Measurements from ENCODE around the gene FMNL2. TPM values are rescaled to one million over a fixed set of nuclear protein-coding genes. Genes with fewer than 3 reads are reported as not detected.

The FMNL2 gene
- polyA plus RNA-seq, 12 donors: 18.6 to 49.7 (median 26.7) TPM; not detected in 1

DNA sequence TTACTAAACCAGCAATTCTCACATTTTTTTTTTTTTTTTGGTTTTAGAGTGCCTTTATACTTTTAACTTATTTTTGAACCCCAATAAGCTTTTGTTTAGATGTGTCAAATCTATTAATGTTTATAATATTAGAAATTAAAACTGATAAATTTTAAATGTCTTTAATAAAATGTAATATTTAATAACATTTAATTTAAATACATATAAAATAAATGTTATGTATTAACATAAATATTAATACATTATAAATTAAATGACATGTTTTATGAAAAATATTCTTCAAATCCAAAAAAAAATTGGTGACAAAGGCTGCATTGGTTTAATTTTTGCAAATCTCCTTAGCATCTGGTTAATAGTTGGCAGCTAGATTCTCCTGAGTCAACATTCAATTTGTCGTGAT, 218.5 kb downstream of the FMNL2 start:
- DNase-seq: no peak

- DNase-seq: no peak
Measured at GRCh38 chr2:152555048-152555447, 220.1 kb downstream of the FMNL2 start.

- no peak for DNase-seq
Measured at GRCh38 chr2:152556506-152556905, 221.5 kb downstream of the FMNL2 start.

DNA sequence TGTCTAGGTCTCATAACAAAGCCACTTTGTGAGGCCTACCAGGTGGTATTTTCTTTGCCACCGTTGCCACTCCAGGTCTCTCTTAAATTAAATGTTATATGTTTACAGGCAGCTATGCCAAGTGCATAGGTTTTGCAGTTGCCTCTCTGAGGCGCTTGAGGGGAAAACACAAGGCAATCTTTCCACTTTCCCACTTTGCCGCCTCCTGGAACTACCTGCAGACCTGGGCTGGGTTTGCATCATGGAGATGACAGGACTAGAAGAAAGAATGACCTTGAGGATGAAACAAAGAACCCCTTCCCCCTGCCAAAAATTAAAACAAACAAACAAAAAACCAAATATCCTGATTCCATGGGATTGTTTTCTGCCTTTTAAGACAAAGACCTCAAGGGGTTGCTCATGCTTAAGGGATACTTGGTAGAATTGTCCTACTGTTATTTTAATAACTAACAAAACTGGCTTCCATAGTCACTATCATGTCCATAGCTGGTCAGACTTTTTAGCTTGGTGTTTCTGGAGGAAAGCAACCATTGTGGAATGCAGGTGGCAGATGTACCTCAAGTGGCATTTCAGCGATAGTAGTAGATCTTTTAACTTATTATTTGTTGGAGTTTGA, 222.4 kb downstream of the FMNL2 start:
- DNase-seq: no peak

GRCh38 chr2:152558158-152558984, 223.4 kb downstream of the FMNL2 start:
- DNase-seq: peak; percentile 71

DNA sequence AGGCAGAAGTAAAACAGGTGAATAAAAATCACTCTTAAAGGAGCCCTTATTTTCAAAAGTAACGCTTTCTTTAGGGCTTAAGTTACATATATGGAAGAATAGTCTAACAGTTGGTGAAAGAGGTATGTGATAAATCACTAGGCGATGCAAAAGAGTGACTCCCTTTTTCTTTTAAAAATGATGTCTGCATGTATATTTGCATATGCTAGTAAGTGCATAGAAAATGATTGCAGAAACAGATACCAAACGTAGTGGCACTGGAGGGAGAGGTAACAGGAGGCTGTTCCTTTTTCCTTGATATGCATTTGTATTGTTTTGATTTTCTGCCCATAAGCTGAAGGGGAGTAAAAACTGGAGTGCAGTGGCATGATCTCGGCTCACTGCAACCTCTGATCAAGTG, 224.0 kb downstream of the FMNL2 start:
- DNase-seq: no peak

DNA sequence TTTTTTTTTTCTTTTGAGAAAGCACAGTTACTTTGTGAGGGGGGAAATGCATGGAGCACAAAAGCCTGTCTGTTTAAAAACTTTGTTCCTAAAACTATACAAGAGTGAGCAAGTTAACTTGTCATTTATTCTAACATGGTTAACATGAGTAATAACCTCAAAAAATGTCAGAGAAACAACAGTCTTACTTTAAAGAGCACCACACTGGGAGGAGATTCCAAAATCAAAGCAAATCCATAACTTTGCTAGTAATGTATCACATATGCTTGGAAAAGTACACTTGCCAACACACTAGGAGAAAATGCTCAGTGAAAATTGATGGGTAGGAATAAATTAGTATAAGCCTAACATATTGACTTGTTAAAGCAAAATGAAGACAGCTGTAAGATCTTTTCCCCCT, 225.2 kb downstream of the FMNL2 start:
- DNase-seq: no peak

DNA sequence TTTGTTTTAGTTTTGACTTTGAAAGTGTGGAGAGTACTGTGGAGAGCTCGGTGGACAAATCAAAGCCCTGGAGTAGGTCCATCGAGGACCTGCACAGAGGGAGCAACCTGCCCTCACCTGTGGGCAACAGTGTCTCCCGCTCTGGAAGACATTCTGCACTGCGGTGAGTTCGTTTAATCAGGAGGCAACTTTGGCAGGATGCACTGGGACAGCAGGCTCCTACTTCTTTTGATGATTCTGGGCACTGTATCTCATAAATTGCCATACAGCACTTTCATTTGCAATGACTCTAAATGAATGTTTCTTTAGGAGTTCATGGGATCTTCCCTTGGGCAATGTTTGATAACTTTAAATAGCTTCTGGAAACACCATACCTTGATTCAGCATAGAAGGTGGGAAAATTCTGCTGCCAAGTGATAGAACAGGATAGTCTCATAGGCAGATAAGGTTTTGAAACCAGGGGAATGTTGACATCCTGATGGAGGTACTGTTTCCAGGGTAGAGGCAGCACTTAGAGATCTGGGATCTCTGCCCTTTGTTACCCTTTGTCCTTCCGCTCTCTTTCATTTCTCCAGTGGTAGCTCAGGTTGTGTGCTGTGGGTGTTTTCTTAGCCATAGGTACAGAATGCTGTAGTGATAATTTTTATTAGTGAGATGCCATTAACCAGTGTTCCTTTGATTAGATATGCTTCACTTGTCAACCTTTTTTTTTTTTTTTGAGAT, 226.1 kb downstream of the FMNL2 start:
- no peak for DNase-seq

DNA sequence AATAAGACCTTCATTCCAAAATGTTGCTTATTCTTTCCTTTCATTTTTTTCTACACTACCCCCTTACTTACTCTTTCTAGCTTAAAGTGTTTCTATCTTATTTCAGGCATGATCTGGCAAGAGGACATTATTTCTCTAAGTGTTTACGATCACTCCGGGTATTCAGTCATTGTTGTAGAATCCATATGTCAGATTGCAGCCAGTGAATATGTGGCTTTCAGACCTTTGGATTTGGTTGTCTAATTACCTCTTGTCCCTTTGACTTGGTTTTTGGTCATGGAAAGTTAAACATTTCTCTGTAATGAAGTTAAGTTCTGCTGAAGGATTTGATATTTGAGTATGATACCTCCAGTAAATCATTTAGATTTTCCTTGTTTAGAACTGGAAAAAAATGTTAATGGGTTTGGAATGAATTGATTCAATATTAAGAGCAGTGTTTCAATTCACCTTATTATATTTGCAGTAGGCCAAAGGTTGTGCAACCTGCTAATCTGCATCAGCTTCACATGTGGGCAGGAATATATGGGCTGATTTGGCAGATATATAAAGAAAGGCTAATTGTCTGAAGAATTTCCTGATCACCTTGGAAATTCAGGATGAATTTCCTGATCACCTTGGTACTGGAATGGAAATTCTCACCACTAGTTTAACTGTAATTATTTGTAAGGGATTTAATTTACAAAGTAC, 227.4 kb downstream of the FMNL2 start:
- no peak for DNase-seq

GRCh38 chr2:152563764-152564163, 228.8 kb downstream of the FMNL2 start:
- DNase-seq: no peak

DNA sequence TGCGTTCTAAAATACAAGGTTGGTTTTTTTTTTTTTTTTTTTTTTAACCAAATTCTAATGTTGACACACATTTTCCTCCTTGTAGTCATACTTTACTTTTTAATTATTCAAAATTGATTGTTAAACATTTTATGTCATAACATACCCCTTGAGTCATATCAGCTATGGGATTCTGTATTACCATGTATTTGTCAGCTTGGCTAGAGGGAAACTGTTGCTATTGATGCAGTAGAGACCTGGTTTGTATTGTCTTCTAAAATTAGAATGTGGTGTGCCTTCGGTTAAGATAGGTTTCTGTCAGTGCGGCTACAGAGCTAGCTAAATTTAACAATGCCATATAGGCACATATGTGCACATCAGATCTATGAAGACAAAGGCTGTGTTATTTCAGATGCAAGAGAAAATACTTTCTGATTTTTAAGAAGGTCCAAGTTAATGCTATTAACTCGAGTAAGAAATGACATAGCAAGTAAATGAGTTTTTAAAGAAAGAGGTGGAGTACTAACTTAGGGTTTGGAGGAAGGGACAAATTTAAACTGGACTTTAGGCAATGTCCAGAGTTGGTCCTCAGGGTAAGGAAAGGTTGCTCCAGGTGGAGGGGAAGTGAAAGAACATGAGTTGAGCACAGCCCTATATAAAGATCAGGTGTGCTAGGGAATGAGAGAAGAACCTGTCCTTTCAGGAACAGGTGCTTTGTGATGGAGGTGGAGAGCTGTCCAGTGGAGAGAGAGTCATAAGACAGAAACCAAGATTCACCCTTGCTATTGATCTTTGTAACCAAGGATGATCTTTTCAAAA, 230.0 kb downstream of the FMNL2 start:
- no peak for DNase-seq

DNA sequence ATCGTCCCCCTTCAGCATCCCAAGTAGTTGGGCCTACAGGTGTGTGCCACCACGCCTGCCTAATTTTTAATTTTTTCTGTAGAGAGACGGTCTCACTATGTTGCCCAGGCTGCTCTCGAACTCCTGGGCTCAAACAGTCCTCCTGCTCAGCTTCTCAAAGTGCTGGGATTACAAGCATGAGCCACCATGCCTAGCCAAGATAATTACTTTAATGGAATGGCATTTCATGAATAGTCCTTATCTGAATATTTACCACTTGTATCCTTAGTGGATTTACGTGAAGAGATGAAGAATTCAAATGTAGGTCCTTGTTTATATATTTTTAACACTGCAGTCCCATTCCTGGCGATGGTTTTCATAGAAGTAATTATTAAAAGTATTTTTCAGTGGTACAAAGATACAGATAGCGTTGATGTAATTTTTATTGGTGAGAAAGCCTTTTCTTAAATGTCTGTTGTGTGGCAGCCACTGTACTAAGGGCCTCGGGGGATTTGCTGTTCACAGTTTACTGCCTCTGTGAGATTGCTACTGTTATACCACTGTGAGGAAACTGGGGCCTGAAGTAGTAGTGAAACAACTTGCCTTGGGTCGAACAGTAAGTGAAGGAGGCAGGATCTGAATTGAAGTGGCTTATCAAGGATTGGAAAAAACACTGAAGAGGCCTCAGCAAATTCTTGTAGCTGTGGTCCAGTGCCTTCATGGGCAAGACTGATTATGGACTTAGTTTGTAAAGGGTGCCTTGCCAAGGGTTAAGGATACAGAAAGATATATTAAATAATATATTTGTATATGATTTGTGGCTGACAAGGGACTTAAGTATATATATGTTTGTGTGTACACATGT, 231.1 kb downstream of the FMNL2 start:
- no peak for DNase-seq

DNA sequence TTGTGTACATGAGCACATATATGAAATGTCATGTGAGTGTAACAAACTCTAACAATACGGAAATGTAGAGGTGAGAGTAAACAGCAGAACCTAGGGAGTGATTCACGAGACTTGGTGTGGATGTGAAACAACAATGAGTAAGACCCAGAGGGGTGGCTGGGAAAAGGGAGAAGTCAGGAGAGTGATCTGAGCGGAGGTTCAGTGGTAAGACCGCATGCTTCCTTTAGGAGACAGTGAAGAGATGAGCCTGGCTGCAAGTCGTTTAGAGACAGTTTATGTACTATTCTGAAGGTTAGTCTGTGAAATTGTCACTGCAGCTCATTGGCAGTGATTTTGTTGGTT, 231.7 kb downstream of the FMNL2 start:
- DNase-seq: no peak

DNA sequence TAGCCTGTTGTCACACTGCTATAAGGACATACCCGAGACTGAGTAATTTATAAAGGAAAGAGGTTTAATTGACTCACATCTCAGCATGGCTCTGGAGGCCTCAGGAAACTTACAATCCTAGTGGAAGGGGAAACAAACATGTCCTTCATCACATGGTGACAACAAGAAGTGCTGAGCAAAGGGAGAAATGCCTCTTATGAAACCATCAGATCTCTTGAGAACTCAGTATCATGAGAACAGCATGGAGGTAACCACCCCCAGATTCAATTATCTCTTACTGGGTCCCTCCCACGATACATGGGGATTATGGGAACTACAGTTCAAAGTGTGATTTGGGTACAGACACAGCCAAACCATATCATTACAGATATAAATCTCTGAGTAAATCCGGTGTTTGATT, 233.6 kb downstream of the FMNL2 start:
- DNase-seq: no peak

GRCh38 chr2:152569186-152569585, 234.2 kb downstream of the FMNL2 start:
- DNase-seq: no peak

DNA sequence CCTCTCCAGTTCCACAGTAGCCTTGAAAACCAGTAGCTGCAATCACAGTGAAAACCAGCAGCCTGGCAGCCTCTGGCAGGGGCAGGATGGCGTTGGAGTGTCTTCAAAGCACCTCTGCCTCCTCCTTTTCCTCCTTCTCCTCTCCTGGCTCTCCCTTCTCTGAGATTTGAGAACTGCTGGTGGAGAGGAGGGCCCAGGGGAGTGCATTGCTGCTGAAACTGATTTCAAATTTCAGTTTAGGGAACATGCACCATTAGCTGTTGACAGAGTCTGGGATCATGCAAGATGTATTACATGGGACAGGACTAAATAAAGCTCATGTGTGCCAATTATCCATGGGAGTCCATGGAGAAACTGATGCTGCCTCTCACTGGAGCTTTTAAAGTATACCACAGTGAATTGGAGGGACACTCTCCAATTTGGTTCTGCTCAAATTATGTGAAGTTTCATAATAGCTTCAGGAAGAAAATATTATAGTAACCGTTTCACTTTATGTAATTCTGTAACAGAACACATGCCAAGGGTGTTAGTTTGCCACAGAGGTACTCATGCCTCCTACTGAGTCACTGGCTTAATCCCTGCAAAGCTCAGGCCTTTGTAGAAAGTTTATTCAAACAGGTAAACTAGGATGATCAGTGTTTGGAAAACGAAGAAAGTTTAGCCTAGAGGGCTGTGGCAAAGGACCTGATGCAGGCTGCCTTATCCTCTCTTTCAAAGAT, 236.2 kb downstream of the FMNL2 start:
- DNase-seq: no peak

DNA sequence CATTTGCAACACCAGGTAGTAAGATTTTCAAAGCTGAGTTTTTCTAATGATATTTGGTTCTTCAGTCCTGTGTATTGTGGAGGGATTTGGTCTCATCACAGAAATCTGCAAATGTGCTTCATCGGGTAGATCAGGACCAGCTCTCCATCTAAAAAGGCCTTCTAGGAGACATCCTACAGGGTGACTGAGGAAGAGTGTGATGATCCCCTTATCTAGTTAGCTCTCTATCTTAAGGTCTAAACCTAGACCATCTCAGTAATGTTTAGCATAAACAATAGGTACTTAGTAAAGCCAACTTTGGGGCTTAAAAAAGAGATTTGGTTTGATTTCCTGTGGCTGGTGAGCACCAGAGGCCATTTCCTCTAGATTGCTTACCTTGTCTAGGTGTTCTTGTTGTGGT, 237.1 kb downstream of the FMNL2 start:
- no peak for DNase-seq

DNA sequence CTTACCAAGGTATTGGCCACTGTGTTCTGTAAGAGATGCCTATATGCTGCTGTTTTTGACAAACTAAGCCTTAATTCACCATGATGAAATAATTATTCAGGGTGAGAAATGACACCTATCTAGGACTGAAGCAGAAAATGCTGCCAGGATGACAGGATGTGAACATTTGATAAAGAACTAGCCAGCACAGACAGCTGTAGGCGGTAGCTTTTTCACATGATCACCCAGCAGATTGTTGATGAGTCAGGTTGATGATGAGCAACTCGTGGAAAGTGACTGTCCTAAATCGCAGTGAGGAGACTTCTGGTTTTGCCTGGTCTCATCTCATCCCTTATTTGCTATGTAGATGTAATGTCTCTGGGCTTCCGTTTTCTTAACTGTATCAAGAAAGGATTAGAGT, 238.2 kb downstream of the FMNL2 start:
- DNase-seq: no peak

DNA sequence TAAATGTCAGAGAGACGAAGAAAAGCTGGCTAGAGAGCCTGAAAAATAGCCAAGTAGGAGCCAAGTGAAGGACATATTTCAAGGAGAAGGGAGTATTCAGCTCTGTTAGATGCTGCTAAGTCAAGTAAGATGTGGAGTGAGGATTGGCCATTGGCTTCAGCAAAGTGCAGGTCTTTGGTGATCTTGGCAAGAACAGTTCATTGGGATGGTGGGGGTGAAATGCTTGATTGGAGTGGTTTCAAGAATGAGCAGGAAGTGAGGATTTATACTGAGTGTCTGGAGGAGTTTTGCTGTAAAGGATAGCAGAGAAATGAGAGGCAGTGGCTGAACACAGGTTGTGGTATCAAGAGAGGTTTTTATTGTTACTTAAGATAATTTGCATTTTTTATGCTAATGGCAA, 242.6 kb downstream of the FMNL2 start:
- no peak for DNase-seq

DNA sequence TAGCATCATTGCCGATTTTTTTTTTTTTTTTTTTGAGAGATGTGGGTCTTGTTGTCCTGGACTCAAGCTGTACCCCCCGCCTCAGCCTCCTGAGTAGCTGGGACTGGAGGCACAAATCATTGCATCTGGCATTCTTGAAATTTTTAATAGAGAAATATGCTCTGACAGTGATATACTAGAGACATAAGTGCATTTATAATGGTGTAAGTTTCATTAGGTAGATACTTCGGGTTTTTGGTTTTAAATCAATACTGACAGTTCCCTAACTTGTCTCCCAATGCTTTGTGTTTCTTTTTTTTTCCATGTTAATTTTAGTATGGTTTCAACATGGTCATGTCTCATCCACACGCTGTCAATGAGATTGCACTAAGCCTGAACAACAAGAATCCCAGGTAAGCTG, 243.6 kb downstream of the FMNL2 start:
- DNase-seq: no peak
